ENCODE data around the gene ACADSB. TPM values are rescaled to one million over a fixed set of nuclear protein-coding genes. Genes with fewer than 3 reads are reported as not detected.

Gene ACADSB
- total RNA-seq, 3 donors from 2014 or later, result 22.6 to 32.4 (median 31.8) TPM

DNA sequence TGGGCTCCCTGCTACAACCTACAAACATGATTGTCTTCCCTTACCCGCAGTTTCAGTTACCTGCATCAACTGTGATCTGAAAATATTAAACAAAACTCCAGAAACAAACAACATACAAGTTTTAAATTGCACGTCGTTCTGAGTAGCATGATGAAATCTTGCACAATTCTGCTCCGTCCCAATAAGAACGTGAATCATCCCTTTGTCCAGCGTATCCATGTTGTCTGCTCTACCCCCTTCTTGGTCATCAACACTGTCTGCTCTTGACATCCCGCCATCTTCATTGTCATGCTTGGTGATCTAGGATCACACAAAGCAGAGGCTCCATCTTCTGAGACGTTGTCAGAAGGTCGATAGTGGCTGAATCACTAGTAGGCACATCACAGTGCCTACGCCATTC, 53.9 kb downstream of the ACADSB start:
- intact Hi-C loops (cut with DNase I; ENCODE audit: low total_unique reads), result no loop called here
- Histone ChIP-seq H3K27me3 (no peaks in the 10 kb centered on the region), H3K36me3 (no peaks in the 10 kb centered on the region), H3K4me3 (no peak overlapping the region), H3K27ac (no peak overlapping the region), H3K4me1 (no peaks in the 10 kb centered on the region), H3K9me3 (no peaks in the 10 kb centered on the region)
- TF ChIP-seq, protein P1, sequence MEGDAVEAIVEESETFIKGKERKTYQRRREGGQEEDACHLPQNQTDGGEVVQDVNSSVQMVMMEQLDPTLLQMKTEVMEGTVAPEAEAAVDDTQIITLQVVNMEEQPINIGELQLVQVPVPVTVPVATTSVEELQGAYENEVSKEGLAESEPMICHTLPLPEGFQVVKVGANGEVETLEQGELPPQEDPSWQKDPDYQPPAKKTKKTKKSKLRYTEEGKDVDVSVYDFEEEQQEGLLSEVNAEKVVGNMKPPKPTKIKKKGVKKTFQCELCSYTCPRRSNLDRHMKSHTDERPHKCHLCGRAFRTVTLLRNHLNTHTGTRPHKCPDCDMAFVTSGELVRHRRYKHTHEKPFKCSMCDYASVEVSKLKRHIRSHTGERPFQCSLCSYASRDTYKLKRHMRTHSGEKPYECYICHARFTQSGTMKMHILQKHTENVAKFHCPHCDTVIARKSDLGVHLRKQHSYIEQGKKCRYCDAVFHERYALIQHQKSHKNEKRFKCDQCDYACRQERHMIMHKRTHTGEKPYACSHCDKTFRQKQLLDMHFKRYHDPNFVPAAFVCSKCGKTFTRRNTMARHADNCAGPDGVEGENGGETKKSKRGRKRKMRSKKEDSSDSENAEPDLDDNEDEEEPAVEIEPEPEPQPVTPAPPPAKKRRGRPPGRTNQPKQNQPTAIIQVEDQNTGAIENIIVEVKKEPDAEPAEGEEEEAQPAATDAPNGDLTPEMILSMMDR (IDR thresholded peaks at IDR 0.05), result no peak
- TF ChIP-seq POLR2A (IDR thresholded peaks at IDR 0.05) (no peak), POLR2AphosphoS5 (IDR thresholded peaks at IDR 0.05) (no peak)
- DNase-seq (ENCODE audit: low spot score in 2 of 2), result no peak

DNA sequence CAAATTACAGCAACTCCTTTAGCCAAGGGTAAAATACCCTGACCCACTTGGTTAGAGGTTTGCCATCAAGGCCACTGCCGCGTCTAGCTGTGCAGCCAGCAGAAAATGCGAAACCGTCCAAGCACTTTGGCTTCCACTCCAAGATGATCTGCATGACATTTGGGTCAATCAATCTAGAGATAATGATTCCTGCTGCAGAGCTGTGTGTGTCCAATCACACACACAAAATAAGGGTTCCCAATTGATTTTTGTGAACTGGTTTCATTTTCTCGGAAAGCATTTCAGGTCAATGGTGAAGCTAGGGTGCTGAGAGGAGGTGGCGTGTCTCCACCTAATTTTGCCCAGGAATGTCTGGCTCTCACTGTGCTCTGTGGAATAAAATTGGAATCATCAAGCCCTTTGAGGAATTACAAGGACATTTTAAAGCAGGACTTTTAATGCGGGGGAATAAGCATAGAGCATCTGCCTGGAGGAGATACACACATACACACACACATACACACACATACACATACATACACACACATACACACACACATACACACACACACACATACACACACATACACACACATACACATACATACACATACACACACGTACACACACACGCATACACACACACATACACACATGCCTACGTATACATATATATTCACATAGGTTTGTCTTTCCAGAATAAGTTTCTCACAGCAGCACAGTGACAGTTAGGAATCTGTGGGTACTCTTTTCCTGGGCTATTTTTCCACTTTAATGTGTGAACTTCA, 59.5 kb downstream of the ACADSB start:
- Histone ChIP-seq H3K9me3 (no peaks in the 10 kb centered on the region), H3K27me3 (no peaks in the 10 kb centered on the region), H3K27ac (no peak overlapping the region), H3K4me1 (no peaks in the 10 kb centered on the region), H3K4me3 (no peak overlapping the region), H3K36me3 (no peaks in the 10 kb centered on the region)
- DNase-seq (ENCODE audit: low spot score in 2 of 2), result no peak
- intact Hi-C loops (cut with DNase I; ENCODE audit: low total_unique reads), result no loop called here
- TF ChIP-seq, protein P1 (IDR thresholded peaks at IDR 0.05), result no peak
- TF ChIP-seq POLR2A (IDR thresholded peaks at IDR 0.05) (no peak), POLR2AphosphoS5 (IDR thresholded peaks at IDR 0.05) (no peak)

DNA sequence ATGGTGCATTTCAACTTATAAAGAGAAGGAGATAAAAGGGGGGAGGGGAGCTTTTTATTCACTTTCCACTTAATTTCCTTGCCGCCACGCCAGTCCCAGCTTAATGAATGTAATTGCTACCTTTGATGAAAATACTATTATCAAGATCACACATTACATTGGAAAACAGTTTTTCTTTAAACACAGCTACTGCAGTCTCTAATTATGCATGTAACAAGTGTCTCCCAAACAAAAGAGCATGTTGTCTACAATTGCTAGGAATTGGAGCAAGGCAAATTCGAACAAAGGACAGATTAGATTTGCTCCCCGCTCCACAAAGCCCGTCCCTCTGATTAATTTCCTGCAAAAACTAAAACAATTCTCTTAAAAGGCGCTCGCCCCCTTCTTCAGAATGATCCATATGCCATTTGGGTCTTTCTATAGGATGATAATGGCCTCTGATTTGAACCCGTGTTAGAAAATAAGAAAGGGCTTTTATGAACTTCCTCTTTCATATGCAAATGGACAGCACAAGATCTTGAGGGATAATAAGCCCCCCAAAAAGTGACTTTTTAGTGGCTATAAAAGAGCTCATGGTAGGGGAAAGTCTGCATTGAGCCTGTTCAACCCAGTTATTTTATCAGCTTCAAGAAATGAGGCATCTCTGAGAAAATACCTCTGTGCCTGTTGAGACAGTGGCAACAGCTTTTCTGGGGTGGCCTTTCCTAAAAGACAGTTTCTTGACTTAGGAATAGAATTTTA, 60.6 kb downstream of the ACADSB start:
- intact Hi-C loops (cut with DNase I; ENCODE audit: low total_unique reads), result no loop called here
- no peaks in the 10 kb centered on the region for H3K9me3 ChIP-seq
- H3K4me3 ChIP-seq, result no peak overlapping the region
- H3K36me3 ChIP-seq, result no peaks in the 10 kb centered on the region
- no peak overlapping the region for H3K27ac ChIP-seq
- no peaks in the 10 kb centered on the region for H3K27me3 ChIP-seq
- no peaks in the 10 kb centered on the region for H3K4me1 ChIP-seq
- TF ChIP-seq, protein P1 (IDR thresholded peaks at IDR 0.05), result no peak
- TF ChIP-seq POLR2A (IDR thresholded peaks at IDR 0.05), result no peak
- no peak for TF ChIP-seq POLR2AphosphoS5 (IDR thresholded peaks at IDR 0.05)
- no peak for DNase-seq (ENCODE audit: low spot score in 2 of 2)

DNA sequence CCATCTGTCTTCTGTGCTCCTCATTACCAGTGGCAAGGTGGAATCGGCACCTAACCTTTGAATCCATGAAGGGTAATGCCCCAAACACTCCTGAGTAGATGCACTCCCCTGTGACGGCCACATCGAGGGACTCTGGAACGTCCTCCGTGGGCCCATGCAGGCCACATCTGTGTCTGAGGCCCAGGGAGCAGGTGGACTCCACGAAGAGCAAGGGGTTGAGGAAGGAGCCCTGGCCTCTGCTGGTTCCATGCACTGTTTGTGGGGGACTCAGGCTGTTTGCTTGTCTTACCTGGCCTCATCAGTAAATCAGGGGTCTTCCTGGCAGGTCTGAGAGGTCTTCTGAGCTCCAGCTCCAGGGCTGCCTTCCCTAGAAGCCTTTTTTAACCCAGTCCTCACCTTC, 64.4 kb downstream of the ACADSB start:
- H3K36me3 ChIP-seq, result no peaks in the 10 kb centered on the region
- H3K4me1 ChIP-seq, result no peaks in the 10 kb centered on the region
- intact Hi-C loops (cut with DNase I; ENCODE audit: low total_unique reads), result no loop called here
- H3K4me3 ChIP-seq, result no peak overlapping the region
- H3K27ac ChIP-seq, result no peak overlapping the region
- no peaks in the 10 kb centered on the region for H3K27me3 ChIP-seq
- peaks cover 0 to 5% of the 10 kb centered on the region in 2 donors for H3K9me3 ChIP-seq
- no peak for DNase-seq (ENCODE audit: low spot score in 2 of 2)
- TF ChIP-seq, protein P1 (IDR thresholded peaks at IDR 0.05), result no peak
- TF ChIP-seq POLR2A (IDR thresholded peaks at IDR 0.05) (no peak), POLR2AphosphoS5 (IDR thresholded peaks at IDR 0.05) (no peak)

DNA sequence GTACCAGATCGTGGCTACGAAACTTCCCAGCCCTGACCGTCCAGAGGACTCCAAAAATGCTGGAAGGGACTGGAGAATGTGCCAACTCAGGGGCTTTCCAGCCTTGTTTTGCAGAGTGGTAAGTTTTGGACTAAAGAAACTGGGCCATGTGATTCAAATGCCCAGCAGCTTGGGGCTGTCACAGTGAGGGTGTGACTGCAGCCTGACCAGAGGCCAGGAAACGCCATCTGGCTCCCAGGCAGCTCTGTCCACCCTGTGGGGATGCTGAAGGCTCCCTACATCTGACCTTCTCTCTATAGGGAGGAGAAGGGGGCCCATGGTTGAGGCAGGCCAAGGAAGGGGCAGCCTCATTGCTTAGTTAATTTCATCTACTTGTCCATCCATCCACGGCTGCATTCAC, 65.4 kb downstream of the ACADSB start:
- TF ChIP-seq POLR2AphosphoS5 (IDR thresholded peaks at IDR 0.05), result no peak
- intact Hi-C loops (cut with DNase I; ENCODE audit: low total_unique reads), result no loop called here
- Histone ChIP-seq H3K4me3 (no peak overlapping the region), H3K27ac (no peak overlapping the region), H3K4me1 (no peaks in the 10 kb centered on the region), H3K27me3 (no peaks in the 10 kb centered on the region), H3K36me3 (no peaks in the 10 kb centered on the region), H3K9me3 (peaks cover 0 to 5% of the 10 kb centered on the region in 2 donors)
- no peak for DNase-seq (ENCODE audit: low spot score in 2 of 2)

All from breast epithelium (tissue), 4 donors.